HG03520 (cell line): ENCODE data around the gene RAPGEF3.

Experiments used
- ATAC-seq: cut with Tn5 transposase; IDR thresholded peaks from one replicate; pipeline ENCODE4 v1.9.1; 2021; ENCODE audit warnings: mild to moderate bottlenecking, moderate library complexity; ENCODE audit not compliant: unreplicated experiment

Gene RAPGEF3

GRCh38 chr12:47777151-47777550 lies 18.5 kb upstream of the RAPGEF3 start:
- no peak for ATAC-seq

- no peak for ATAC-seq
These were observed 17.9 kb upstream of the RAPGEF3 start for GRCh38 chr12:47776471-47777143.

- ATAC-seq = no peak
These were observed 16.6 kb upstream of the RAPGEF3 start for GRCh38 chr12:47775100-47775911.

- ATAC-seq = no peak
These were observed 16.0 kb upstream of the RAPGEF3 start for GRCh38 chr12:47774663-47775062.

- no peak for ATAC-seq
These were observed 15.3 kb upstream of the RAPGEF3 start for GRCh38 chr12:47773858-47774580.

GRCh38 chr12:47773062-47773857 lies 14.6 kb upstream of the RAPGEF3 start, which contains the start of gene SLC48A1:
Gene SLC48A1, plus strand, starts transcription at chr12:47773238. Its CDS starts 67 bp downstream, at chr12:47773305.
- peak; percentile 73 for ATAC-seq

GRCh38 chr12:47772738-47773061 lies 14.0 kb upstream of the RAPGEF3 start:
- ATAC-seq = no peak

GRCh38 chr12:47772094-47772660 lies 13.5 kb upstream of the RAPGEF3 start:
- ATAC-seq = no peak

- no peak for ATAC-seq
These were observed 12.6 kb upstream of the RAPGEF3 start for GRCh38 chr12:47771304-47771703.

- no peak for ATAC-seq
These were observed 11.5 kb upstream of the RAPGEF3 start for GRCh38 chr12:47770086-47770726.

GRCh38 chr12:47769234-47770085 lies 10.8 kb upstream of the RAPGEF3 start:
- no peak for ATAC-seq

GRCh38 chr12:47768323-47768811 lies 9.7 kb upstream of the RAPGEF3 start:
- no peak for ATAC-seq

GRCh38 chr12:47767216-47767724 lies 8.6 kb upstream of the RAPGEF3 start:
- ATAC-seq = no peak

- ATAC-seq = no peak
These were observed 8.0 kb upstream of the RAPGEF3 start for GRCh38 chr12:47766502-47767215.

GRCh38 chr12:47763481-47764346 lies 5.0 kb upstream of the RAPGEF3 start:
- no peak for ATAC-seq

GRCh38 chr12:47762850-47763465 lies 4.3 kb upstream of the RAPGEF3 start:
- no peak for ATAC-seq

GRCh38 chr12:47758584-47758833 lies 171 bp downstream of the RAPGEF3 start:
- no peak for ATAC-seq
